Right lobe of liver (tissue), 4 donors: ENCODE measurements around the gene FADS6.
"Not testable (repeated sequence)": the region's sequence is repeated elsewhere in the genome, so short reads cannot be mapped to it uniquely, and the experiment has no call there.

ENCODE experiments used
- CTCF ChIP-seq, 4 donors: fragments of 200-600 bp in 3 of 4; fragments of 450-650 bp in 1 of 4; IDR thresholded peaks; one replicate each; pipeline versions ENCODE4 v1.5.1 to v1.8.0; 2016 to 2022; ENCODE audit warnings: antibody characterized with exemption in 4 of 4, mild to moderate bottlenecking in 2 of 4
- POLR2A ChIP-seq: fragments of 450-650 bp; IDR thresholded peaks from one replicate; pipeline ENCODE4 v1.6.1; 2017; ENCODE audit warnings: antibody characterized with exemption, mild to moderate bottlenecking
- donor health status: DM: no; HTN: no; CAD: no.
- donor health status: DM: no; HTN: no; CAD: no.
- donor health status: DM: no; HTN: yes; CAD: no.

- TF ChIP-seq CTCF (IDR thresholded peaks at IDR 0.05); POLR2A: not testable (repeated sequence)
Observed at GRCh38 chr17:74909097-74909496, 15.7 kb upstream of the FADS6 start.
